Endothelial cell of umbilical vein (primary cell): ENCODE data around the gene RGS8. TPM values are rescaled to one million over a fixed set of nuclear protein-coding genes. Genes with fewer than 3 reads are reported as not detected.

Experiments used
- BruUV-seq: library from RNA; stranded (reverse); fragments of 400-500 nt; replicated peaks from 2 replicates; lab custom pipeline; 2021; lab: Mats Ljungman, UMichigan
- CTCF ChIA-PET: fragments of 300-600, 350-600 bp; sonication (Branson Sonifier 250); formaldehyde crosslinking; loops from one replicate; lab custom pipeline; 2021; ENCODE audit warnings: antibody characterized with exemption, inconsistent platforms; lab: Charles Lee
- POLR2A ChIA-PET: fragments of 300-600, 350-600 bp; sonication (Branson Sonifier 250); formaldehyde crosslinking; loops from one replicate; lab custom pipeline; 2021; ENCODE audit warnings: antibody characterized with exemption, inconsistent platforms; lab: Charles Lee
- DNase-seq: peaks from one replicate; pipeline ENCODE4 v3.0.0-alpha.2; 2011; ENCODE audit warnings: low read depth, low spot score
- FAIRE-seq: peaks from 2 replicates; lab custom pipeline; 2011; peaks lifted over from hg19 to GRCh38; lab: Jason Lieb, UNC
- H2AFZ ChIP-seq: 2 replicates; pipeline ENCODE4 v1.6.0; 2012; ENCODE audit warnings: low read depth, low read length, control low read depth, inconsistent platforms
- H3K27ac ChIP-seq: 2 replicates; pipeline ENCODE4 v1.5.1; 2011; ENCODE audit warnings: low read depth, mild to moderate bottlenecking, control low read depth, low read length, moderate library complexity; ENCODE audit not compliant: insufficient read depth
- H3K27me3 ChIP-seq, 2 experiments: 2 replicates each; pipeline versions ENCODE4 v1.6.0 to v1.6.1; 2011; ENCODE audit warnings: low read length in 2 of 2, mixed read lengths in 1 of 2; ENCODE audit not compliant: control insufficient read depth in 2 of 2, insufficient read depth in 2 of 2
- H3K36me3 ChIP-seq, 2 experiments: 2 replicates in 1 of 2; 3 replicates in 1 of 2; pipeline ENCODE4 v1.5.1; 2011; ENCODE audit warnings: low read length in 2 of 2, mild to moderate bottlenecking in 1 of 2, moderate library complexity in 1 of 2; ENCODE audit not compliant: control insufficient read depth in 2 of 2, insufficient read depth in 2 of 2; ENCODE audit errors: extremely low read depth in 1 of 2
- H3K4me1 ChIP-seq: 3 replicates; pipeline ENCODE4 v1.5.1; 2011; ENCODE audit warnings: mild to moderate bottlenecking, low read length; ENCODE audit not compliant: control insufficient read depth, insufficient read depth; ENCODE audit errors: extremely low read depth
- H3K4me2 ChIP-seq: 2 replicates; pipeline ENCODE4 v1.6.1; 2011; ENCODE audit warnings: low read length, control low read depth, mixed read lengths; ENCODE audit not compliant: insufficient read depth
- H3K4me3 ChIP-seq, 3 experiments: fragments of 200-600 bp in 1 of 3; sonication (generic), shearing (Covaris generic) in 1 of 3; replicated peaks in 1 of 3; 2 replicates each; pipeline ENCODE4 v1.5.1; 2011 to 2016; ENCODE audit warnings: control low read depth in 3 of 3, low read length in 3 of 3, mild to moderate bottlenecking in 2 of 3, inconsistent platforms in 1 of 3, low read depth in 1 of 3, moderate library complexity in 1 of 3; ENCODE audit not compliant: insufficient read depth in 1 of 3
- H3K79me2 ChIP-seq: 2 replicates; pipeline ENCODE4 v1.6.0; 2012; ENCODE audit warnings: low read length, inconsistent platforms; ENCODE audit not compliant: control insufficient read depth, insufficient read depth
- H3K9ac ChIP-seq: replicated peaks from 2 replicates; pipeline ENCODE3; 2011; ENCODE audit warnings: low read length, control low read depth; ENCODE audit not compliant: insufficient read depth; ENCODE audit errors: extremely low read depth
- H3K9me1 ChIP-seq: replicated peaks from 3 replicates; pipeline ENCODE4 v1.6.0; 2011; ENCODE audit warnings: mild to moderate bottlenecking, low read length; ENCODE audit not compliant: control insufficient read depth, insufficient read depth; ENCODE audit errors: extremely low read depth
- H3K9me3 ChIP-seq: replicated peaks from 2 replicates; pipeline ENCODE4 v1.5.1; 2012; ENCODE audit warnings: low read length, inconsistent platforms; ENCODE audit not compliant: control insufficient read depth, insufficient read depth
- H4K20me1 ChIP-seq: replicated peaks from 2 replicates; pipeline ENCODE3; 2011; ENCODE audit warnings: mild to moderate bottlenecking, low read length; ENCODE audit not compliant: control insufficient read depth, insufficient read depth; ENCODE audit errors: extremely low read depth
- CTCF ChIP-seq, 2 donors: IDR thresholded peaks; 1 replicate in 1 of 2; 2 replicates in 1 of 2; pipeline ENCODE4 v1.5.1; 2011; ENCODE audit warnings: low read length in 2 of 2, mild to moderate bottlenecking in 2 of 2, moderate library complexity in 2 of 2, control low read depth in 1 of 2, inconsistent platforms in 1 of 2, low read depth in 1 of 2; ENCODE audit not compliant: insufficient read depth in 1 of 2; ENCODE audit errors: extremely low read depth in 1 of 2
- EZH2 ChIP-seq: IDR thresholded peaks from 2 replicates; pipeline ENCODE4 v1.6.1; 2012; ENCODE audit warnings: borderline replicate concordance, low read depth, mild to moderate bottlenecking, moderate library complexity, low read length, inconsistent platforms; ENCODE audit not compliant: severe bottlenecking
- FOS ChIP-seq: IDR thresholded peaks from 2 replicates; pipeline ENCODE4 v1.6.1; 2011; ENCODE audit warnings: mild to moderate bottlenecking, low read length, moderate library complexity, borderline replicate concordance; ENCODE audit not compliant: insufficient read depth
- GATA2 ChIP-seq: IDR thresholded peaks from 2 replicates; pipeline ENCODE4 v1.7.0; 2011; ENCODE audit warnings: low read depth, mild to moderate bottlenecking, moderate library complexity, mixed read lengths, low read length; ENCODE audit not compliant: insufficient read length, insufficient read depth
- JUN ChIP-seq: IDR thresholded peaks from 2 replicates; pipeline ENCODE4 v1.6.1; 2011; ENCODE audit warnings: borderline replicate concordance, low read depth; ENCODE audit not compliant: insufficient read length, insufficient read depth
- MYC ChIP-seq: IDR thresholded peaks from one replicate; pipeline ENCODE4 v1.6.1; 2011; ENCODE audit warnings: mild to moderate bottlenecking, low read depth, low read length
- POLR2A ChIP-seq: IDR thresholded peaks from 2 replicates; pipeline ENCODE4 v1.6.1; 2012; ENCODE audit warnings: low read depth, mild to moderate bottlenecking, control low read depth, low read length
- POLR2AphosphoS5 ChIP-seq: IDR thresholded peaks from 2 replicates; pipeline ENCODE4 v1.6.1; 2012; ENCODE audit warnings: low read depth, mild to moderate bottlenecking, control low read depth, low read length, moderate library complexity; ENCODE audit not compliant: insufficient read depth
- dilution Hi-C: fragments of 300-500 bp; cut with MboI; formaldehyde crosslinking; loops from one replicate; pipeline ENCODE4 v1.15.0; 2019; ENCODE audit warnings: low sequenced_read_pairs; ENCODE audit not compliant: extremely low pct_ligation_motif_present
- intact Hi-C: fragments of 100-400 bp; cut with micrococcal nuclease; formaldehyde crosslinking; loops from one replicate; pipeline ENCODE4 v1.10.0; 2022
- polyA plus RNA-seq, 4 experiments: library from polyadenylated mRNA; depleted of rRNA in 3 of 4; stranded (reverse) in 3 of 4; unstranded in 1 of 4; fragments of >200 nt; gene quantifications; 2 replicates each; pipeline versions ENCODE4 v1.2.1 to v1.2.3, GENCODE V29; 2011 to 2012; ENCODE audit warnings: missing spikeins in 1 of 4
- total RNA-seq: library from RNA; stranded (reverse); gene quantifications from 2 replicates; pipeline ENCODE4 v1.2.3, GENCODE V29; 2021
- TF ChIP-seq, protein P1 (sequence below): IDR thresholded peaks from 2 replicates; pipeline ENCODE4 v1.6.1; 2011; ENCODE audit not compliant: insufficient read depth, insufficient read length

The RGS8 gene
- total and polyA plus RNA-seq, 2 donors (not counting 3 experiments of a cell fraction or from before 2014, with no cell fraction given), result not detected

GRCh38 chr1:182662956-182663355, 21.4 kb downstream of the RGS8 start:
- DNase-seq, result no peak
- Histone ChIP-seq H3K4me2 (no peak overlapping the region), H3K27ac (no peak overlapping the region), H3K79me2 (no peaks in the 10 kb centered on the region), H3K27me3 (peaks cover 0 to 4% of the 10 kb centered on the region in 2 experiments), H2AFZ (no peak overlapping the region), H3K4me1 (no peaks in the 10 kb centered on the region), H3K9me3 (no peaks in the 10 kb centered on the region), H3K36me3 (no peaks in the 10 kb centered on the region), H3K9ac (no peak overlapping the region), H3K9me1 (no peaks in the 10 kb centered on the region), H4K20me1 (no peaks in the 10 kb centered on the region), H3K4me3 (no peak overlapping the region)
- TF ChIP-seq GATA2, result no peak
- TF ChIP-seq MYC, result no peak
- TF ChIP-seq, protein P1, sequence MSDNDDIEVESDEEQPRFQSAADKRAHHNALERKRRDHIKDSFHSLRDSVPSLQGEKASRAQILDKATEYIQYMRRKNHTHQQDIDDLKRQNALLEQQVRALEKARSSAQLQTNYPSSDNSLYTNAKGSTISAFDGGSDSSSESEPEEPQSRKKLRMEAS, result no peak
- no peak for TF ChIP-seq EZH2
- no peak for TF ChIP-seq JUN
- TF ChIP-seq POLR2AphosphoS5, result no peak
- TF ChIP-seq CTCF (IDR thresholded peaks at IDR 0.05; ENCODE audit: extremely low read depth in 1 of 2, insufficient read depth in 1 of 2, low read depth in 1 of 2, low read length in 2 of 2), result no peak
- TF ChIP-seq FOS, result no peak
- TF ChIP-seq POLR2A, result no peak
- intact Hi-C loops (no loop called here), dilution Hi-C loops (no loop called here)
- ChIA-PET POLR2A (no interaction called here), CTCF (interaction anchor here (0.6 kb wide), 1 partner anchor 120 kb away, joined by 3 read pairs; no protein-coding TSS in a partner anchor)
- BruUV-seq, result no TSS peak
- no peak for FAIRE-seq
